CD4-positive, alpha-beta T cell treated with Interleukin-12 subunit alpha and Interleukin-12 subunit beta, for 1 hour (primary cell): Measurements from ENCODE around the gene MAP6.
"Not testable (repeated sequence)": the region's sequence is repeated elsewhere in the genome, so short reads cannot be mapped to it uniquely, and the experiment has no call there.

Source experiments
- DNase-seq: peaks from one replicate; pipeline ENCODE4 v3.0.0-alpha.2; 2020

Gene MAP6

DNA sequence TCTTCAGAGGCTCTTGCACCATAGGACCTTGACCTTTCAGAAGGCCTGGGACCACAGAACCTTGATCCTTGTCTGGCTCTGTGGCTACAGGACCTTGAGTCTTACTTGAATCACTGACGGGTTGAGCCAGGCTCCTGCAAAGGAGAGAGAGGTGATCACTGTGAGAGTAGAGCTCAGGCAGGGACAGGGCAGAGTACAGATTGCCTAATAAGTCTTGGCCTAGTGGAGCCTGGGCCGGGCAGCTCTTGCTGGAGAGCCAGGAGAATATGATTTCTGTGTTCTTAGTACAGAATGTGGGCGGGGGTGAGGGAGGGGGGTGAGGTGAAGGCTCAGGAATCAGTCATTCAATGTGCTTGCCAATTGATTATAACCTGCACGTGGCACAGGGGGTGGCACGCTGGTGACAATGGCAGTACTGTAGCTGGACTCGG is 80.8 kb downstream of the MAP6 start:
- DNase-seq = no peak

DNA sequence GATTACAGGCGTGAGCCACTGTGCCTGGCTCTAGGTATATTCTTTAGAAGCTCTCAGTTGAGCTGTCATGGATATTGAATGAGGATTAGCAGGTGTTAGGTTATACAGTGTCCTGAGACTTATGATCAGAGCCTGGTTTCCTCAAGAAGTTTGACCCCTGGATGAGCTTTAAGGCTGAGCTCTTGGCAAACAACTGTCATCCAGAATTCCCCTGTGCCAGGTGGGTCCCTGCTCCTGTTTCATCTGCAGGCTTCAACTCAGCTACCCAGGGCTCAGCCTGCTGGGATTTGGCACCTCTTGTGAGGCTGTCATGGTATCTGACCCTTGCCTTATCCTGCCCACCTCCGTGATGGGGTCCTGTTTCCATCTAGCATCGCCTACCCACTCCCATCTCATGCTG is 82.4 kb downstream of the MAP6 start:
- no peak for DNase-seq

DNA sequence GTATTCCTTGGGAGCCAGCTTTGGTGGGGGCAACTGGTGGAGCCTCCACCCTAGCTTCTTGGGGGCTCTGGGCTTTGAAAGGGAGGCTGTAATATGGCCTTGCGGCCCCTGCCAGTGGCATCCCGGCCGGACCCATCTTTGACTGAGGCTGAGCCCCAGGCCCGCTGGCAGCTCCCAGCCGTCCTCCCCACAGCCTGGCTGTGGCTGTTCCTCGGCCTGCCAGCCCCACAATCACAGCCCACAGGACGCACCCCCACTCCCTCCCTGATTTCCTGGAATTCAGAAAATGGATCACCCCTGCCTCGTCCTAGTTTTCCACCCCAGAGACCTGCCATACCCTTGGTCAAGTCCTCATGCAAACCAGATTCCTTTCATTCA is 83.6 kb downstream of the MAP6 start:
- no peak for DNase-seq

DNA sequence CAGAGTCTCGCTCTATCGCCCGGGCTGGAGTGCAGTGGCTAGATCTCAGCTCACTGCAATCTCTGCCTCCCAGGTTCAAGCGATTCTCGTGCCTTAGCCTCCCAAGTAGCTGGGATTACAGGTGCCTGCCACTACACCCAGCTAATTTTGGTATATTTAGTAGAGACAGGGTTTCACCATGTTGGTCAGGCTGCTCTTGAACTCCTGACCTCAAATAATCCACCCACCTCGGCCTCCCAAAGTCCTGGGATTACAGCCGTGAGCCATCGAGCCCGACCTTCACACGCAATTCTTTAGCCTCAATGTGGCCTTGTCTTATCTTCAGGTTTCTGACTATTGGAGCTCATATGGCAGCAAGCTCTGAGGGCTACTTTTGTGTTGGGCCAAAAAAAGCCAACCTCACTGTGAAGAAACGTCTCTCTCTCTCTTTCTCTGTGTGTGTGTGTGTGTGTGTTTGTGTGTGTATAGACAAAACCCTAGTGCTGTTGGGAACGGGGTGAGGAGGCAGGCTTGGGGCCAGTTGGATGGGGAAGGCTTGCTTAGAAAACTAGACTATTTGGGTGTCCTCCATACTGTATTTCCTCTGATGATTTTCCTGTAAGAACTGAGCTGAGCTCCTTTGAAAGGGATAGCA is 84.1 kb downstream of the MAP6 start:
- DNase-seq = not testable (repeated sequence)

DNA sequence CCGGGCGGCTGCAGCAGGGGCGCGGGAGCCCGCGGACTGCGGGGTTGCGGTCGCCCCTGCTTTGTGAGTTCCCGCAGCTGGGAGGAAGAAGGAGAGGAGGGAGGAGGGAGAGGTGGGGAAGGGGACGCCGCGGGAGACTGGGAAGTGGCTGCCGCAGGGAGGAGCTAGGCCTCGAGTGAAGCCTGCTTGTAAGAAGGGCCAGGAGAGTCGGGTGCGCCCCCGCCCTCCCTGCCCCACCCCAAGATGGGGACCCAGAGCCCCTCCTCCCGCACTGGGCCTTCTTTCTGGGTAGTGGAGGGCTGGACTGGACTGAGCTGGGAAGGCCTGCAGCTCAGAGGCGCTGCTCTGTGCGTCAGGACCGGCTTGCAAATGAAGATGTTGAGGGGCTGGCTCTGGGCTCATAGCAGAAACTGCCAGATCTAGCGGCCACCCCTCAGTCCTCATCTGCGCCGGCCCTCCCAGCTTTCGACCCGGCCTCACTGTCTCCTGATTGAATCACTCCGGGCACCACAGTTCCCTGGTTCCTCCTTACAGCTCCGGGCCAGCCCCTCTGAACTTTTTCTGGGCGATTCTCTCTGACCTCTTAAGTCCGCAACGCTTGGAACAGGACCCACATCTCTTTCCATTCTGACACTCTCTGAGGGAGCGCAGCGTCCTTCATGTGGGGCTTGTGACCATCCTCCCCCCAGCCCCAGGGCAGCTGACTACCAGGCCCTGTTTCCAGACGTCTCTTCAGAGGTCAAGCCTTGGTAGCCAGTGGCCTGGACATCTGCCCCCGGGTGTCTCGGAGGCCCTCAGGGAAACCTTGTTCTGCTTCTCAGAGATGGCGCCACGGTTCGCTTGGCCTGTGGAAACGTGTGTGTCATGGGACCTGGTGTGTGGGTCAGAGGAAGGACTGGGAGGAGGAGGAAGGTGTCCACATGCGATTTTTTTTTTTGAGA is 84.8 kb downstream of the MAP6 start:
- DNase-seq = no peak

DNA sequence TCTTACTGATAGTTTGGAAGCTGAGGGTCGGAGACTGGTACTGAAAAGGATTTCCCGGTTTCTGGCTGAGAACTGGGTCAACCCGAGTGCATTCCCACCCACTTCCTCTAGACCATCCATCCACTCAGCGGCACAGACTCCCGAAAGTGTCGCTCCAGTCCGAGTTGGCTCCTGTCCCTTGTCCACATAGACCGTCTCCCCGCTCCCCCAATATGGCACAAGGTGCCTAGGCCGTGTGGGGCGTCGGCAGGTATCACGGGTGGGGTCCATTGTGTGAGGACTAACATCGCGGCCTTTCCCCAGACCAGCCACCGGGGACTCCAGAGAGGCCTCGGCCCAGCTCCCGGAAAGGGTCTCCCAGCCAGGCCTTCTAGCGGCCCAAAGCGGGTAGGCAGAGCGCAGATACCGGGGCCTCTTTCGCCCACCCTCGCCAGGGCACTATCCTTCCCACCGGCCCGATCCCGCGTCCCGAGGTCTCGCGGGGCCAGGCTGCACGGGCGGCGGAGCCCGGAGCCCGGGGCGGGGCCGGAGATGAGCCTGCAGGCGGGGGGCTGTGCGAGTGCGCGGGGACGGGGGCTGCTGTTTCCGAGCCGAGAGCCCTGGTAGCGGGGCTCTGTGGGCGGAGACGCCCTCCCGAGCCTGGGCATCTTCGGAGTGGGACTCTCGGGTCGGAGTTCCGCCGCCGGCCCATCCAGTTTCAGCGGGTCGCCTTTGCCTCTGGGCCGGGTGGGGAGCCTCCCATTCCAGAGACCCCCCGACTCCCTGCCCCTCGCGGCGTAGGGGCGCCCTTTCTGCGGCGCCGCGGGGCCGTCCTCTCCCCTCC is 85.7 kb downstream of the MAP6 start:
- DNase-seq = peak; percentile 30

DNA sequence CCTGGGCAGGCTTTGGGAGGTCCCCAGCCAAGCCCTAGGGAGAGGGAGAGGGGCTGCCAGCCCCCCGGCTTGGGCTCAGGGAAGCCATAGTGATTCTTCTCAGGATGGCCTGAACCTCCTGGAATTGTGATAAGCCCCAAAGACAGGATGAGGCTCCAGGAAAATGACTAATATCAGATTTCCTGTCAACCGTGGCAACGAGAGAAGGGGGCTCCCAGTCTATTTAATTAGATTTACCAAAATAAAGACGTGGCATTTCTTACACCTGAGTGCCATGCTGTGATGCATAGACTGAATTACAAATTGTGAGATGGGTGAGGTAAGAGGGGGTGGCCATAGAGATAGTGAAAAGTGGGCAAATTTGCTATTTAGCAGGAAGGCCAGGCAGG is 86.3 kb downstream of the MAP6 start:
- no peak for DNase-seq

DNA sequence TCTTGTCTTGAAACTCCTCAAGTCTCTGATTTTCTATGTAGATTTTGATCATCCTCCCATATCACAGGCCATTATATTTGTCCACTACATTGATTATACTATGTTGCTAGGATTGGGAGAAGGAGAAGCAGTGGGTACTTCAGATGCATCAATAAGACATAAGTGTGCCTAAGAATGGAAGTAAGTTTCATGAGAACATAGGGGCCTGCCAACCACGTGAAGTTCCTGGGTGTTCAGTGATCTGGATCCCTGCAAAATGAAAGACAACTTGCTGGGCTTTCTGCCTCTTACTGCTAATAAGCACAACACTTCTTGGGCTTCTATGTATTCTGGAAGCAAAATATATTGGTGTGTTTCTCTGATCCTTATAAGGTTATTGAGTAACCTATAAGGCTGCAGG is 89.0 kb downstream of the MAP6 start:
- no peak for DNase-seq

DNA sequence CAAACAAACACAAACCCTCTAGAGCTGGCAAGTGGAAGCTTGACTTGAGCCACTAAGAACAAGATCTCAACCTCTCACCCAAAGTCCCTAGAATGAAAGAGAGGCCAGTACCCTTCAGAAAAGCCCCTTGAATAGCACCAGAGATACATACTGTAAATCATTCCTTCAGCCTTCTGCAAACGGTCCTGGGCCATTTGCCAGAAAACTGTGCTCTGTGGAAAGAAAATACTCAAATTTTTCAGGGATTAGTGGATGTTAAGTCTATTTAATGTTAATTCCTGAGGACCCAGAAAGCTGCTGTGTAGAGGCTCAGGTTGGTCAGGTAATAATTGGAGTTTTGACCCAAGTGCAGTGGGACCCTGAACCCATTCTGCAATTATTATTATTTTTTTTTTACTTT is 89.9 kb downstream of the MAP6 start:
- DNase-seq = no peak

DNA sequence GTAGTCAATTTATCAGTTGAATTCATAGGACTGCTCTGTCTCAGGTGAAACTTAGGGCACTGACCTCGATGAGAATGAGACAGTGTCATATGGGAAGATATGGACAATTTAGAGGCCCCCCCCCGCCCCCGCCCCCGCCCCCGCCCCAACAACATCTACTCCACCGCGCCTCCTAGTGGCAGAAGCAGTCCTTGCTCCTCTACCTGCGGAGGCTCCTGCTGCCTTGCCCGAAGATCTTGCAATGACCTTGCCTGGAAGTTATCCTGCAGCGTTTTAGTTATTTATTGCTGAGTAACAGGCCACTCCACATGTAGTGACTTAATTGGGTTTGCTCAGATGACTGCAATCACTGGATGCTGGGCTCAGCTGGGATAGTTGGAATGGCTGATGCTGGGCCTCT is 91.6 kb downstream of the MAP6 start:
- DNase-seq = peak; percentile 56

DNA sequence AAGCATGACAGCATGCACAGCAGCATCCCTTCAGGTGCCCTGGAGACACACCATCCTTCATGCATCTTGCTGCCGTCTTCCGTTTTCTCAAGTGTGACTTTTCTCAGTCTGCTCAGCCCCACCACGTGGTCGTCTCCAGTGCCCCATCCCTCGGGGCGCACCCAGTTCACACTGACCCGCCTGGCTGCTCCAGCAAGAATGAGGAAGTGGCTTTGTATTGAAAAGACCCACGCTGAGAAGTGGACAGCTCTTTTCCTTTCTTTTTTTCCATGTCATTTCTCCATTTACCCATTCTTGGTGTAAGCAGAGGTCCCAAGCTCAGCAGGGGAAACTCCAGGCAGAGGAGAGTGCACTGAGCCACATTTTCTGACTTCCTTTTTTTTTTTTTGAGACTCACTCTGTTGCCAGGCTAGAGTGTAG is 92.3 kb downstream of the MAP6 start:
- DNase-seq = peak; percentile 26

DNA sequence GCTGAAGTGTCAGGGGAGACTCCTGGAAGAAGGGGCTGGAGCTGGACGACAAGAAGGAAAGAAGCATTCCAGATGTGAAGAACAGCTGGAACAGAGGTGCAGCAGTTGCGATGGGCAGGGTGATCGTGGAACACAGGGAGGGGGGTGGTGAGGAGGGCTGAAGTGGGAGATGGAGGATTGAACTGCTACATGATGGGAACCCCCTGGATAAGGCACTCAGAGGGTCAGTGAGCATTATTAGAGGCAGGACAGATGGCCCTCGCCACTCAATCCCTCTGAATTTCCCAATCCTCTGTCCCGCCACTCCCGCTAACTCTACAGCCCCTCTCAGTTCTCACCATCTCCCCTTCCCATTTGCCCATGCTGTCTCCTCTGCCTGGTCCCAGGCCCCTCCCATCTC is 92.8 kb downstream of the MAP6 start:
- no peak for DNase-seq

DNA sequence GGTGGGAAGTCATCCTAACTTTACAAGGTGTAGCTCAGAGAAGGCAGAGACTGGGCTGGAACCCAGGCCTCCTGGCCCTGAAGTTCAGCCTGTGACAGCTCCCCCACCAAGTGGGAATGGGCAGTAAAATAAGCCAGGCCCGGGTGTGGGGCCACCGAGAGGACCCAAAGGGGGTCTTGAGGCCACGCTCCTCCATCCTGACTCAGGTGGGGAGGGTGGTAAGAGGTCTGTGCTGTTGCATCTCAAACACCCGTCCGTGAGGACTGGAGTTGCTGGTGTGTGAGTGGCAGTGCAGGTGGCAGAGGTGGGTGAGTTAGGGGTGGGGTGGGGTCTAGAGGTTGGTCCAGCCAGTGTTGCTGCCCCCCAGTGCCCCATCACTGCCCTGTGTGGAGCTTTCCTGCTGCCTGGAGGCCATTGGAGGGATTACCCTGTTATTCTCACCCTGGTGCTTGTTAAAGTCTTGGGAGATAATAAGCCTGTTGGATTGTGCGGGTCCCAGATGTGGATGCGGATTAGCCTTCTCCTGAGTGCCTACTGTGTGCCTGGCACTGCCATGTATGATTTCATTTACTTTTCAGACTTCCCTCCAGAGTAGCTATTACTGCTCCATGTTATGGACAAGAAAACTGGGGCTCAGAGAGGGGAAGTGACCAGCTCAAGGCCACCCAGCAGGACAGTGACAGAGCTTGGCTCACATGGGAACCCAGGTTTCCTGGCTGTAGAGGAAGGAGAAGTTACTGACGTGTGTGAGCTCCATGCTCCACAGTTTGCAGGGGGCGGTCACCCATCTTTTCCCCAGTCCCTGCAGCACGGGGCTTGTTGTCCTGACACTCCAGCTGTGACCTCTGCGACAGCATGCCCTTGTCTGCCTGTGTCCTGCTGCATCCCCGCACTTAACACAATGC is 93.9 kb downstream of the MAP6 start:
- DNase-seq = no peak

DNA sequence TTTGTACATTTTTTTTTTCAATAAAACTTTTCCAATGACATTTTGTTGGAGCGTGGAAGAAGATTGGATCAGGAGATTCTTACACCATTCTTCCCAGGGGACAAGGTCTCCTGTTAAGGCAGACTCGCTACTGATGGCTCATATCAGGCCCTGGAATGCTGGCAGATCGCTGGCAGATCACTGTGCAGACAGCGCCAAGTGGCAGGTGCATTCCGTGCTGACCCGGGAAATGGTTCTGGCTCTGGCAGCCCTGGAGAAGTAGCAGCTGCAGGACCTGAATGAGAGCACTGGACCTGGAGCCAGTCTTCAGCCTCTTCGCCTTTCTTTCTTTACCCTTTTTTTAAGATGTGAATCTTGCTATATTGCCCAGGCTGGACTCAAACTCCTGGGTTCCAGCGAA is 96.1 kb downstream of the MAP6 start:
- DNase-seq = no peak

DNA sequence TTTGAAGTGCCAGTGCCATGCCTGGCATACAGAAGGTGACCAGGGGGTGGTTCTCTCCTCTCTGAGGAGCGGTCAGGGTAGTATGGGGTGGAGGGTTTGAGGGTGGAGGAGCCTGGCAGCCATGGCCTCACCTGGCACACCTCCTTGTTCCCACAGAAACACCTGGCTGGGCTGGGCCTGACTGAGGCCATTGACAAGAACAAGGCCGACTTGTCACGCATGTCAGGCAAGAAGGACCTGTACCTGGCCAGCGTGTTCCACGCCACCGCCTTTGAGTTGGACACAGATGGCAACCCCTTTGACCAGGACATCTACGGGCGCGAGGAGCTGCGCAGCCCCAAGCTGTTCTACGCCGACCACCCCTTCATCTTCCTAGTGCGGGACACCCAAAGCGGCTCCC is 97.2 kb downstream of the MAP6 start:
- no peak for DNase-seq

DNA sequence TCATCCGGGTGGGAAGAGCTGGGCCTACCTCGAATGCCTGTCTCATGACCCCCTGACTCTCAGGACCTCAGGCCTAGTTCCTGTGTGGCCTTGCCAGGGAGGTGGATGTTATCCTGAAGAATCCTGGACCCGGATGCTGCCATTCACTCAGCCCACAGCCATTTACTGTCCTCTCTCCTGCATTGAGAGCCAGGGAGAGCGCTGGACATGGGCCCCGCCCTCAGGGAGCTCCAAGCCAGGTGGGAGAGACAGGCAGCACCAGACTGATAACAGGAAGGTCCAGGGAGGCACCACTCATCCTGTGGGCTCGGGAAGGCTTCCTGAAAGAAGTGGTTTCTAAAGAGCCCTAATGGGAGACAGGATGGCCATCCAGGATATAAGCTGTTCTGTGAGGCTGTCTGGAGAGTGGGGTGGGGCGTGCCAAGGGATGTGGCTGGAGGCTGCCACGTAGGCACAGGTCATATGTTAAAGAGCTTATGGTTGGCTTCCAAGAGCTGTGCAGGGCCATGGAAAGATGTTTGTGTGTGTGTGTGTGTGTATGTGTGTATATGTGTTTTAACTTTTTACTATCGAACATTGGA is 98.2 kb downstream of the MAP6 start:
- DNase-seq = no peak

DNA sequence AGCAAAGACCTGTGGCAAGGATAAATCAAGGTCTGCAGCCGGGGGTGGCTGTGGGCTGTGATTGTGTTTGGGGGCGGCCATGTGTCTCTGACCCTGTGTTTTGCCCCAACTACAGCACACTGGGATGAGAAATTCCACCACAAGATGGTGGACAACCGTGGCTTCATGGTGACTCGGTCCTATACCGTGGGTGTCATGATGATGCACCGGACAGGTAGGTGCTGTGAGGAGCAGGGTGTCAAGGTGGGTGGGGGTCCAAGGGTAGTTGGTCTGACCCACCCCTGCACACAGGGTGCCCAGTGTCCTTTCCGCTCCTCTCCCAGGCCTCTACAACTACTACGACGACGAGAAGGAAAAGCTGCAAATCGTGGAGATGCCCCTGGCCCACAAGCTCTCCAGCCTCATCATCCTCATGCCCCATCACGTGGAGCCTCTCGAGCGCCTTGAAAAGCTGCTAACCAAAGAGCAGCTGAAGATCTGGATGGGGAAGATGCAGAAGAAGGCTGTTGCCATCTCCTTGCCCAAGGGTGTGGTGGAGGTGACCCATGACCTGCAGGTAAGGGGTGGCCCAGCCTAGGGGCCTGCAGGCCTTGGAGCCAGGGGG is 100.1 kb downstream of the MAP6 start:
- no peak for DNase-seq

DNA sequence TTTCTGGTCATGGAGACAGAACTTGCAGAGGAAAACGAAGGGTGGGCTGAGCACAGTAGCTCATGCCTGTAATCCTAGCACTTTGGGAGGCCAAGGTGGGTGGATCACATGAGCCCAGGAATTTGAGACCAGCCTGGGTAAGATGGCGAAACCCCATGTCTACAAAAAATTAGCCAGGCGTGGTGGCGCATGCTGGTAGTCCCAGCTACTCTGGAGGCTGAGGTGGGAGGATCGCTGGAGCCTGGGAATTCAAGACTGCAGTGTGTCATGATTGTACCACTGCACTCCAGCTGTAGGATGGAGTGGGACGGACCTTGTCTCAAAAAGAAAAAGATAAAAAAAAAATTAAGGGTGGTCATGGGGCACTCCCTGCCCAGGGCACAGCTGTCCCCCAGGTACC is 100.9 kb downstream of the MAP6 start:
- no peak for DNase-seq

DNA sequence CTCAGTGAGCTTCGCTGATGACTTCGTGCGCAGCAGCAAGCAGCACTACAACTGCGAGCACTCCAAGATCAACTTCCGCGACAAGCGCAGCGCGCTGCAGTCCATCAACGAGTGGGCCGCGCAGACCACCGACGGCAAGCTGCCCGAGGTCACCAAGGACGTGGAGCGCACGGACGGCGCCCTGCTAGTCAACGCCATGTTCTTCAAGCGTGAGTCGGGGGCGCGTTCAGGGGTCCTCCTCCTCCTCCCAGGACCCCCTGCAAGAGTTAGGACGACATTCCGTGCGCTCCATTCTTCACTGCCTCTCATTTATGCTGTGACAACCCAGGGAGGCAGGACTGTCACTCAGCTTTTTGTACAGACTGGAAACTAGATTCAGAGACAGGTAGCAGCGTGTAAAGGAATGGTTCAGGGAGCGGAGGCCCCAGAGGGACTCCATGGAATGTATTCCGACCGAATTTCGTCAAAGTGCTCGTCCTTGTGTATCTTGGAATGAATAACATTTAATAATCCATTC is 102.0 kb downstream of the MAP6 start:
- no peak for DNase-seq

DNA sequence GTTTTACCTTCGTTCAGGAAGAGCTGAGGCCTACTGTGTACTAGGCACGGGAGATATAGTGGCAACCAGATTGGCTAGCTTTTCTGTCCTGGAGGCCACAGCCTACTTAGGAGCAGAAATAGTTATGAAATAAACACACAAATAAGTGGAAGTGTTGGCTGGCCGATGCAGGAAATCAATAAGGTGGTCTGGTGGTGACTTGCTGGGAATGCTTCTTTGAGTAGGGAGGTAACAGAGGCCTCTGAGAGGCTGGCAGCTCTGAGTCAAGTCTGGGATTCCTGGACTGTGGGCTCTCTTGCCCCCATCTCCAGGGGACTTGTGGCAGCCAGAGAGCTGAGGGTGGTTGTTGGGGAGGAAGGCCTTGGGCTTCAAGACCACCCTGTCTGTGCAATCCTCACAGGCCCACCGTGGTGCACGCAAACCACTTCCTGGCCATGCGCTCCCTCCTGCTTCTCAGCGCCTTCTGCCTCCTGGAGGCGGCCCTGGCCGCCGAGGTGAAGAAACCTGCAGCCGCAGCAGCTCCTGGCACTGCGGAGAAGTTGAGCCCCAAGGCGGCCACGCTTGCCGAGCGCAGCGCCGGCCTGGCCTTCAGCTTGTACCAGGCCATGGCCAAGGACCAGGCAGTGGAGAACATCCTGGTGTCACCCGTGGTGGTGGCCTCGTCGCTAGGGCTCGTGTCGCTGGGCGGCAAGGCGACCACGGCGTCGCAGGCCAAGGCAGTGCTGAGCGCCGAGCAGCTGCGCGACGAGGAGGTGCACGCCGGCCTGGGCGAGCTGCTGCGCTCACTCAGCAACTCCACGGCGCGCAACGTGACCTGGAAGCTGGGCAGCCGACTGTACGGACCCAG is 102.7 kb downstream of the MAP6 start:
- DNase-seq = no peak
